ENCODE results near the gene KCNS1. TPM values are rescaled to one million over a fixed set of nuclear protein-coding genes. Genes with fewer than 3 reads are reported as not detected.

The KCNS1 gene
- total RNA-seq, 1 experiment from 2014 or later: 1.2 TPM

DNA sequence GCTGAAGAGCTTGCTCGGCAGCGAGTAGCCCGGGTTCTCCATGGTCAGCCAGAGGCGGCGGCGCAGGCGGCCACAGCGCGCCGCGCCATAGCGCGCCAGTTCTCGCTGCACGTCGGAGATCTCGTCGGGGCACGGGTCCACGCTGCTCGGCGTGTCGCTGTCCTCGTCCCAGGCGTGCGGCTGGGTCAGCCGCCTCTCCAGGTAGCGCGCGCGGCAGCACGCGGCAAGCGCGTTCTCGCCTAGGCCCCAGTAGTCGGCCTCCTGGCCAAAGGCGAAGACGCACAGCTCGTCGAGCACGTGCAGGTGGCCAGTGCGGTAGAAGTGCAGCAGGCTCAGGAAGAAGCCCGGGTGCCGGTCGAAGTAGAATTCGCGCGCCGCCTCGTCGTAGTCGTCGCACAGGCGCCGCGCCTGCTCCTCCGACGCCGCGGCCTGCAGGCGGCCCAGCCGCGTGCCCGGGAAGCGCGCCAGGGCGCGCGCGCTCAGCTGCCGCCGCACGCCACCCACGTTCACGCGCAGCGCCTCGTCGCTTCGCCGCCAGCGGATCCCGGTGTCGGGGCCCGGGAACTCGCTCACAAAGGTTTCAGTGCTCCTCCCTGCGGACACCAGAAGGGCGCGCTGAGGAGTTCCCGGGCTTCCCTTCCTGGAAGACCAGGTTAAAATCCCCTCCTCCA is 2.7 kb downstream of the KCNS1 start (continued):
- TF ChIP-seq ZNF263 (CRISPR knock-in tag; IDR thresholded peaks at IDR 0.05; ENCODE audit: low read depth) (peak; percentile 68; the same call in 1 of the 2 replicates), ATF1 (CRISPR knock-in tag; IDR thresholded peaks at IDR 0.05) (peak; percentile 95), TCF7 (CRISPR knock-in tag; IDR thresholded peaks at IDR 0.05; ENCODE audit: low read depth) (peak; percentile 93), TEAD1 (CRISPR knock-in tag; IDR thresholded peaks at IDR 0.05) (peak; percentile 98), ZNF121 (CRISPR knock-in tag; IDR thresholded peaks at IDR 0.05) (peak; percentile 68; the same call in 1 of the 2 replicates), OVOL2 (CRISPR knock-in tag; IDR thresholded peaks at IDR 0.05; ENCODE audit: borderline replicate concordance) (no peak), ELF4 (CRISPR knock-in tag; IDR thresholded peaks at IDR 0.05; ENCODE audit: low read depth) (peak; percentile 65; the same call in 1 of the 2 replicates), FOXK1 (CRISPR knock-in tag; IDR thresholded peaks at IDR 0.05) (peak; percentile 92)
- TF ChIP-seq, protein P1, sequence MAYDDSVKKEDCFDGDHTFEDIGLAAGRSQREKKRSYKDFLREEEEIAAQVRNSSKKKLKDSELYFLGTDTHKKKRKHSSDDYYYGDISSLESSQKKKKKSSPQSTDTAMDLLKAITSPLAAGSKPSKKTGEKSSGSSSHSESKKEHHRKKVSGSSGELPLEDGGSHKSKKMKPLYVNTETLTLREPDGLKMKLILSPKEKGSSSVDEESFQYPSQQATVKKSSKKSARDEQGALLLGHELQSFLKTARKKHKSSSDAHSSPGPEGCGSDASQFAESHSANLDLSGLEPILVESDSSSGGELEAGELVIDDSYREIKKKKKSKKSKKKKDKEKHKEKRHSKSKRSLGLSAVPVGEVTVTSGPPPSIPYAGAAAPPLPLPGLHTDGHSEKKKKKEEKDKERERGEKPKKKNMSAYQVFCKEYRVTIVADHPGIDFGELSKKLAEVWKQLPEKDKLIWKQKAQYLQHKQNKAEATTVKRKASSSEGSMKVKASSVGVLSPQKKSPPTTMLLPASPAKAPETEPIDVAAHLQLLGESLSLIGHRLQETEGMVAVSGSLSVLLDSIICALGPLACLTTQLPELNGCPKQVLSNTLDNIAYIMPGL (CRISPR knock-in tag; IDR thresholded peaks at IDR 0.05): peak; percentile 92
- TF ChIP-seq, protein P2, sequence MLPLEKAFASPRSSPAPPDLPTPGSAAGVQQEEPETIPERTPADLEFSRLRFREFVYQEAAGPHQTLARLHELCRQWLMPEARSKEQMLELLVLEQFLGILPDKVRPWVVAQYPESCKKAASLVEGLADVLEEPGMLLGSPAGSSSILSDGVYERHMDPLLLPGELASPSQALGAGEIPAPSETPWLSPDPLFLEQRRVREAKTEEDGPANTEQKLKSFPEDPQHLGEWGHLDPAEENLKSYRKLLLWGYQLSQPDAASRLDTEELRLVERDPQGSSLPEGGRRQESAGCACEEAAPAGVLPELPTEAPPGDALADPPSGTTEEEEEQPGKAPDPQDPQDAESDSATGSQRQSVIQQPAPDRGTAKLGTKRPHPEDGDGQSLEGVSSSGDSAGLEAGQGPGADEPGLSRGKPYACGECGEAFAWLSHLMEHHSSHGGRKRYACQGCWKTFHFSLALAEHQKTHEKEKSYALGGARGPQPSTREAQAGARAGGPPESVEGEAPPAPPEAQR (CRISPR knock-in tag; IDR thresholded peaks at IDR 0.05): no peak
- TF ChIP-seq, protein P3, sequence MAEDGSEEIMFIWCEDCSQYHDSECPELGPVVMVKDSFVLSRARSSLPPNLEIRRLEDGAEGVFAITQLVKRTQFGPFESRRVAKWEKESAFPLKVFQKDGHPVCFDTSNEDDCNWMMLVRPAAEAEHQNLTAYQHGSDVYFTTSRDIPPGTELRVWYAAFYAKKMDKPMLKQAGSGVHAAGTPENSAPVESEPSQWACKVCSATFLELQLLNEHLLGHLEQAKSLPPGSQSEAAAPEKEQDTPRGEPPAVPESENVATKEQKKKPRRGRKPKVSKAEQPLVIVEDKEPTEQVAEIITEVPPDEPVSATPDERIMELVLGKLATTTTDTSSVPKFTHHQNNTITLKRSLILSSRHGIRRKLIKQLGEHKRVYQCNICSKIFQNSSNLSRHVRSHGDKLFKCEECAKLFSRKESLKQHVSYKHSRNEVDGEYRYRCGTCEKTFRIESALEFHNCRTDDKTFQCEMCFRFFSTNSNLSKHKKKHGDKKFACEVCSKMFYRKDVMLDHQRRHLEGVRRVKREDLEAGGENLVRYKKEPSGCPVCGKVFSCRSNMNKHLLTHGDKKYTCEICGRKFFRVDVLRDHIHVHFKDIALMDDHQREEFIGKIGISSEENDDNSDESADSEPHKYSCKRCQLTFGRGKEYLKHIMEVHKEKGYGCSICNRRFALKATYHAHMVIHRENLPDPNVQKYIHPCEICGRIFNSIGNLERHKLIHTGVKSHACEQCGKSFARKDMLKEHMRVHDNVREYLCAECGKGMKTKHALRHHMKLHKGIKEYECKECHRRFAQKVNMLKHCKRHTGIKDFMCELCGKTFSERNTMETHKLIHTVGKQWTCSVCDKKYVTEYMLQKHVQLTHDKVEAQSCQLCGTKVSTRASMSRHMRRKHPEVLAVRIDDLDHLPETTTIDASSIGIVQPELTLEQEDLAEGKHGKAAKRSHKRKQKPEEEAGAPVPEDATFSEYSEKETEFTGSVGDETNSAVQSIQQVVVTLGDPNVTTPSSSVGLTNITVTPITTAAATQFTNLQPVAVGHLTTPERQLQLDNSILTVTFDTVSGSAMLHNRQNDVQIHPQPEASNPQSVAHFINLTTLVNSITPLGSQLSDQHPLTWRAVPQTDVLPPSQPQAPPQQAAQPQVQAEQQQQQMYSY (CRISPR knock-in tag; IDR thresholded peaks at IDR 0.05): peak; percentile 43; the same call in 1 of the 2 replicates
- TF ChIP-seq, protein P4, sequence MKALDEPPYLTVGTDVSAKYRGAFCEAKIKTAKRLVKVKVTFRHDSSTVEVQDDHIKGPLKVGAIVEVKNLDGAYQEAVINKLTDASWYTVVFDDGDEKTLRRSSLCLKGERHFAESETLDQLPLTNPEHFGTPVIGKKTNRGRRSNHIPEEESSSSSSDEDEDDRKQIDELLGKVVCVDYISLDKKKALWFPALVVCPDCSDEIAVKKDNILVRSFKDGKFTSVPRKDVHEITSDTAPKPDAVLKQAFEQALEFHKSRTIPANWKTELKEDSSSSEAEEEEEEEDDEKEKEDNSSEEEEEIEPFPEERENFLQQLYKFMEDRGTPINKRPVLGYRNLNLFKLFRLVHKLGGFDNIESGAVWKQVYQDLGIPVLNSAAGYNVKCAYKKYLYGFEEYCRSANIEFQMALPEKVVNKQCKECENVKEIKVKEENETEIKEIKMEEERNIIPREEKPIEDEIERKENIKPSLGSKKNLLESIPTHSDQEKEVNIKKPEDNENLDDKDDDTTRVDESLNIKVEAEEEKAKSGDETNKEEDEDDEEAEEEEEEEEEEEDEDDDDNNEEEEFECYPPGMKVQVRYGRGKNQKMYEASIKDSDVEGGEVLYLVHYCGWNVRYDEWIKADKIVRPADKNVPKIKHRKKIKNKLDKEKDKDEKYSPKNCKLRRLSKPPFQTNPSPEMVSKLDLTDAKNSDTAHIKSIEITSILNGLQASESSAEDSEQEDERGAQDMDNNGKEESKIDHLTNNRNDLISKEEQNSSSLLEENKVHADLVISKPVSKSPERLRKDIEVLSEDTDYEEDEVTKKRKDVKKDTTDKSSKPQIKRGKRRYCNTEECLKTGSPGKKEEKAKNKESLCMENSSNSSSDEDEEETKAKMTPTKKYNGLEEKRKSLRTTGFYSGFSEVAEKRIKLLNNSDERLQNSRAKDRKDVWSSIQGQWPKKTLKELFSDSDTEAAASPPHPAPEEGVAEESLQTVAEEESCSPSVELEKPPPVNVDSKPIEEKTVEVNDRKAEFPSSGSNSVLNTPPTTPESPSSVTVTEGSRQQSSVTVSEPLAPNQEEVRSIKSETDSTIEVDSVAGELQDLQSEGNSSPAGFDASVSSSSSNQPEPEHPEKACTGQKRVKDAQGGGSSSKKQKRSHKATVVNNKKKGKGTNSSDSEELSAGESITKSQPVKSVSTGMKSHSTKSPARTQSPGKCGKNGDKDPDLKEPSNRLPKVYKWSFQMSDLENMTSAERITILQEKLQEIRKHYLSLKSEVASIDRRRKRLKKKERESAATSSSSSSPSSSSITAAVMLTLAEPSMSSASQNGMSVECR (CRISPR knock-in tag; IDR thresholded peaks at IDR 0.05; ENCODE audit: borderline replicate concordance): peak; percentile 99
- TF ChIP-seq, protein P5, sequence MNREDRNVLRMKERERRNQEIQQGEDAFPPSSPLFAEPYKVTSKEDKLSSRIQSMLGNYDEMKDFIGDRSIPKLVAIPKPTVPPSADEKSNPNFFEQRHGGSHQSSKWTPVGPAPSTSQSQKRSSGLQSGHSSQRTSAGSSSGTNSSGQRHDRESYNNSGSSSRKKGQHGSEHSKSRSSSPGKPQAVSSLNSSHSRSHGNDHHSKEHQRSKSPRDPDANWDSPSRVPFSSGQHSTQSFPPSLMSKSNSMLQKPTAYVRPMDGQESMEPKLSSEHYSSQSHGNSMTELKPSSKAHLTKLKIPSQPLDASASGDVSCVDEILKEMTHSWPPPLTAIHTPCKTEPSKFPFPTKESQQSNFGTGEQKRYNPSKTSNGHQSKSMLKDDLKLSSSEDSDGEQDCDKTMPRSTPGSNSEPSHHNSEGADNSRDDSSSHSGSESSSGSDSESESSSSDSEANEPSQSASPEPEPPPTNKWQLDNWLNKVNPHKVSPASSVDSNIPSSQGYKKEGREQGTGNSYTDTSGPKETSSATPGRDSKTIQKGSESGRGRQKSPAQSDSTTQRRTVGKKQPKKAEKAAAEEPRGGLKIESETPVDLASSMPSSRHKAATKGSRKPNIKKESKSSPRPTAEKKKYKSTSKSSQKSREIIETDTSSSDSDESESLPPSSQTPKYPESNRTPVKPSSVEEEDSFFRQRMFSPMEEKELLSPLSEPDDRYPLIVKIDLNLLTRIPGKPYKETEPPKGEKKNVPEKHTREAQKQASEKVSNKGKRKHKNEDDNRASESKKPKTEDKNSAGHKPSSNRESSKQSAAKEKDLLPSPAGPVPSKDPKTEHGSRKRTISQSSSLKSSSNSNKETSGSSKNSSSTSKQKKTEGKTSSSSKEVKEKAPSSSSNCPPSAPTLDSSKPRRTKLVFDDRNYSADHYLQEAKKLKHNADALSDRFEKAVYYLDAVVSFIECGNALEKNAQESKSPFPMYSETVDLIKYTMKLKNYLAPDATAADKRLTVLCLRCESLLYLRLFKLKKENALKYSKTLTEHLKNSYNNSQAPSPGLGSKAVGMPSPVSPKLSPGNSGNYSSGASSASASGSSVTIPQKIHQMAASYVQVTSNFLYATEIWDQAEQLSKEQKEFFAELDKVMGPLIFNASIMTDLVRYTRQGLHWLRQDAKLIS (CRISPR knock-in tag; IDR thresholded peaks at IDR 0.05; ENCODE audit: borderline replicate concordance): peak; percentile 75; the same call in 1 of the 2 replicates

Data from WTC11 (cell line).